GM21619 (cell line): ENCODE results near the gene CD200R1.
"Not testable (repeated sequence)": the region's sequence is repeated elsewhere in the genome, so short reads cannot be mapped to it uniquely, and the experiment has no call there.

ENCODE experiments used
- ATAC-seq: cut with Tn5 transposase; IDR thresholded peaks from one replicate; pipeline ENCODE4 v1.9.1; 2021; ENCODE audit not compliant: unreplicated experiment

CD200R1 gene

GRCh38 chr3:112976001-112976400 is 1.1 kb upstream of the CD200R1 start:
- ATAC-seq = no peak

DNA sequence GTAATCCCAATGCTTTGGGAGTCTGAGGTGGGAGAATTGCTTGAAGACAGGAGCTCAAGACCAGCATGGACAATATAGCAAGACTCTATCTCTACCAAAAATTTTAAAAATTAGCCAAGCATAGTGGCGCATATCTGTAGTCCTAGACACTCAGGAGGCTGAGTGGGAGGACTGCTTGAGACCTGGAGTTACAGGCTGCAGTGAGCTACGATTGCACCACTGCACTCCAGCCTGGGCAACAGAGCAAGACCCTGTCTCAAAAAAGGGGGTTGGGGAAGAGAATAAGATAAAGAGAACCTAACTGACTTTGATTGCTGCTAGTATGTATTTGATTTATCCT is 755 bp downstream of the CD200R1 start:
- peak; percentile 19 for ATAC-seq

DNA sequence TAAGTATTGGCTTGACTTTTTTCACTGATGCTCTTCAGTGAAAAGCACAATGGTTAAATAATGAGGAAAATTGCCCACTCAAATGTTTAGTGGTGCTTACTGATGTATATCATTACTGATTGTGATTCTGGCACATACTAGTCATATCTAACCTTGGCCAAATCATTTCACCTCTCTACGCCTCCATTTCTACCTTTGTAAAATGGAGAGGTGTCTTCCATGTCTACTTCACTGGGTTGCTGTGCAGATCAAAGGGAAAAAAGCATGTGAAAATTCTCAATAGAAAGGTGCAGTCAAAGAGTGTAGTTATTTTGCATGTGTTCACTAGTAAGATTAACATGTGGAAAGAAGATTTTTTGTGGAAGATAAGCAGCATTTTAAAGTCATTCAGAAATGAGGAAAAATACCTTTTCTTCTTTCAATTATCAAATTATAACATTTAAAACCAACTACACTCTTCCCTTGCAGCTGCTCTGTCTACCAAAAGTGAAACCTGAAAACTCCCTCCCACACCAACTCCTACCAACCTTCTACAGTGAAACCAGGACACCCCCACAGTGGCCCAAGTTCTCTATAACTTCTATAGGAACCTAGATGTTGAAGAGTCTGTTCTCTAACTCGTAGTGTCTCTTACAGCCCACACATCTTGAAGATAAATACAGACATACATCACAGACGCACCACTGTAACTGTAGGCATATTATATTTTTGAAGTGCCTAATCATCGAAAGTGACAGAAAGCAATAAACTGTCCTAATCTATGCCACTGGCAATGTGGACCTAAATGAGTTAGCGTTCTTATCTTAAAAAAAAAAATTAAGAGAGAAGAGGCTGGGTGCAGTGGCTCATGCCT is 1.4 kb downstream of the CD200R1 start:
- peak; percentile 77 for ATAC-seq

GRCh38 chr3:112972158-112972557 is 2.7 kb downstream of the CD200R1 start:
- ATAC-seq = no peak

DNA sequence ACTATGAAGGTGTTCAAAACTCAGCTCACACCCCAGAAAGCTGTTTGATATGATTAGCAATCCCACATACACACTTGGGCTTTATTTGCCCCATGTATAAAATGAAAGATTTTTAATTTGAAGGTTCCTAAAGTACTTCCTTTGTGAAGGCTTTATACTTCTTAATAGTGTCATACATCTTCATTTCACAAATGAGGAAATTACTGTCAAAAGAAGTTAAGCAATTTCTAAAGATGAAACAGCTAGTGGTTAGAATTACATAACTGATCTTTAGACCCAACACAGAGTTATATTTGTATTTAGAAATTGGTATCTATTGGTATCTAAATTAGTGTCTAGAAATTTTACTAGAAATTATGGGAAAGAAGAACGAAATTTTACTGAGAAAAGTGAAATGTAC is 7.1 kb downstream of the CD200R1 start:
- ATAC-seq = no peak

GRCh38 chr3:112967425-112967824 is 7.5 kb downstream of the CD200R1 start:
- ATAC-seq = no peak

- ATAC-seq = no peak
These were observed 8.3 kb downstream of the CD200R1 start for GRCh38 chr3:112966633-112967032.

- ATAC-seq = no peak
These were observed 9.2 kb downstream of the CD200R1 start for GRCh38 chr3:112965656-112966055.

DNA sequence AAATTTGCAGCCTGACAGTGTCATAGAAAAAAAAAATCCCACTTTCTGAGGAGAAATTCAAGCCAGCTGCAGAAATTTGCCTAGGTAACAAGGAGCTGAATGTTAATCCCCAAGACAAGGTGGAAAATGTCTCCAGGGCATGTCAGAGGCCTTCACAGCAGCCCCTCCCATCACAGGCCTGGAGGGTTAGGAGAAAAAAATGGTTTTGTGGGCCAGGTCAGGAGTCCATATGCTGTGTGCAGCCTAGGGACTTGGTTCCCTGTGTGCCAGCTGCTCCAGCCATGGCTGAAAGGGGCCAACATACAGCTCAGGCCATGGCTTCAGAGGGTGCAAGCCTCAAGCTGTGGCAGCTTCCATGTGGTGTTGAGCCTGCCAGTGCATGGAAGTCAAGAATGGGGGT is 11.2 kb downstream of the CD200R1 start:
- no peak for ATAC-seq

DNA sequence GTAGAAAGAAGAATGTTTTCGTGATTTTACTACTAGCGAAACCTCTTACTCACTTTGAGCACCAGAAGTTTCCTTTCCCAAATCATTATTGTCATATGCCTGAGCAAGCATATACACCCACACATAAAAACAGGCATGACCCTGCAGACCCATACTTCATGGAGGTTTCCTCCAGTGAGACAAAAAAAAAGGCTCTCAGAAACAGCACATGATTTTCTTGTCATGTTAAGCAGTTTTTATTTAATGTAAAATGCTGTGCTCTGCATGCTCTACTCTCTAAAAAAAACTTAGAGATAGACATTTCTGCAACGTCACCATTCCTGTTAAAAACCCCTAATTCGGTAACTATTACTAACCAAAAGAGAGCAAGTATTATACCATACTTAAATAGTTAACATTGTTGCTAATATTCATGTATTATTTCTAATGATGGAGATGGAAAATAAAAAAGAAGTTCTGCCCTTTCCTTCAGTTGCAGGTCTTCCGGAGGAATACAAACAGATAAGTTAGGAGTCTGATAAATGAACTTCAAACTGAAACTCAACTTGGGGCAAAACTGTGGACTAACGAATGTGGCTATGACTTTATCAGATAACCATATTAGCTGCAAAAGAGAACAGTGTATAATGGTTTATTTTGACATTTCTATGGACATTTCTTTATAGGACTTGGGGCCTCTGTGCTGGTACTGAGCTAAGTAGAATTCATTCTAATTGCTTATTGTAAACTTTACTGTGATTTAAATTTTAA is 15.9 kb downstream of the CD200R1 start:
- ATAC-seq = peak; percentile 80

- no peak for ATAC-seq
These were observed 18.6 kb downstream of the CD200R1 start for GRCh38 chr3:112956351-112956750.

GRCh38 chr3:112948346-112948838 is 26.5 kb downstream of the CD200R1 start:
- no peak for ATAC-seq

DNA sequence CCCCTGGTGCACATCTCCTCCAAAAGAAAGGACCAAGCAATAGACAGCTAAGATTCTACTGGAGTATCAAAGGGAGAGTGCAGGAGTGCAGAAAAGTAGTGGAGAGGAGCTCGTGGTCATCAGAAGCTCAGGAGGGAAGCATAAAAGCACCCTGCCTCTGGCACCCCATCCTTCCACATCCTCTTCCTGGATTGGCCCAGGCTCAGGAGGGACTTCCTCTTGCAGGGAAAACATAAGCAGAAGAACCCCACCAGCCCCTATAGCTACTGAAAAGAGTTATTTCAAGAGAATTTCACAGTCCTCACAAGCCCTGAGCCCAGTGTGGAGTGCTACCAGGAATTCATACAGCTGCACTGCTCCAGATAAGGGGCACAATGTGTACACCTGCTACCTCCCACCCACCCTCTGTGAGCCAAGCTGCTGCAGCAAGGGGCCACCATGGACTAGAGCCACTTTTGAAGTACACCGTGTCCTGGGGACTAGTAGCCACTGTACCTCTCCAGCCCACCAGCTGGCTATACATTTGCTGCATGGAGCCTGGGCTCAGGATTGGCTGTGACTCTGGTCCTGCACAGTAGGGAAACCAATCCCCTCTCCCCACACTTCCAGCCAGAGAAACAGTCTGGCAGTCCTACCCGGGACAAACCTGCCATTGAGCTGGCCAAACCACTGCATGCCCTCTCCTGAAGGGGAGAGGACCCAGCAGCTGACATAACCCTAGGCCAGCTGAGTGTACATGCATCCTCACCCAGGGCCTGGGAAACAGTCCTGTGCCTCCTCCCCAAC is 43.0 kb downstream of the CD200R1 start:
- no peak for ATAC-seq

DNA sequence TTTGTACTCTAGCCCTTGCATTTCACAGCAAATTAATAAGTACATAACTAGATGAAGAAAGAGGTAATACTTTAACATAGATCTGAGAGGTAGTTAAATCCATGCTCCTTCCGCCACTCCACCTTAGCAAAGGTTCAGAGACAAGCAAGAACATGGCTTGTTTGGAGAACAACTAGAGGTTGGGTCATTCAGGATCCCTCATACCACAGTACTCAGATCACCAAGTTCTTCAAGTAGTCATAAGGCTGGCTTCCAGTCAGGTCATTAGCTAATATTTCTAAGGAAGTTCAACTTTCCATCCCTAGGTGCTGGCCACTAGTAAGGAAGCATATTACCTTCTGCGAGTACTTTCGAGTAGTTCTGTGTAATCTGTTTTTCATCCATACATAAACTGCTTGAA is 44.1 kb downstream of the CD200R1 start:
- no peak for ATAC-seq

DNA sequence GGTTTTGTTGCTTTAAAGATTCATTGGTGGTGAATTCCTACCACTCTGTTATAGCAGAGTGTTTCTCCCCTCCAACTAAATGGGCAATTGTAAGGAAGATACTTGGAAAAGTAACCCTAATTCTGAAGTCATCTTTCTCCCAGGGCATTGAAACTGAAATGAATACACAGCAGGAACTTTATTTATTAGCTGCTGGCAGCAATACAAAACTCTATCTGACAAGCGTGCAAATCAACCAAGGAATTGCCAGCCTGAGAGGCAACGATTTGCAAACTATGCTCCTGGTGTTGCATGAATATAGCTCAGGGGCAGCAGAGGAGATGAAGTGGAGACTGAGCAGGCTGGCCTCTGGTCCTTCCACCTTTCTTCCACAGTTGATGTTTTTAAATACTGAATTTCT is 48.9 kb downstream of the CD200R1 start:
- ATAC-seq = no peak

DNA sequence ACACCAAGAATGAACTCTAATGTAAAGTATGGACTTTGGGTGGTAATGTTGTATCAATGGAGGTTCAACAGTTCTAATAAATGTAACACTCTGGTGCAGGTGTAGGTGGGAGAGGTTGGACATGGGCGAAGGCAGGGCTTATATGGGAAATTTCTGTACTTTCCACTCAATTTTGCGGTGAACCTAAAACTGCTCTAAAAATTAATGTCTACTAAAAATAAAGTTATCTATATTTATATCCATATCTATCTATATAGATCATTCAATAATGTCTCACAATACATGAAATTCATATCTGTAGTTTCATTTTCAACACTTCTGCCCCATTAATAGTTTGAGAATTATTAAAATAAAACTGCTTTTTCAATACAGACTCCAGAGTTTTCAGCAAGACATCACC is 49.3 kb downstream of the CD200R1 start:
- no peak for ATAC-seq

GRCh38 chr3:112919541-112919940 is 55.4 kb downstream of the CD200R1 start:
- not testable (repeated sequence) for ATAC-seq

DNA sequence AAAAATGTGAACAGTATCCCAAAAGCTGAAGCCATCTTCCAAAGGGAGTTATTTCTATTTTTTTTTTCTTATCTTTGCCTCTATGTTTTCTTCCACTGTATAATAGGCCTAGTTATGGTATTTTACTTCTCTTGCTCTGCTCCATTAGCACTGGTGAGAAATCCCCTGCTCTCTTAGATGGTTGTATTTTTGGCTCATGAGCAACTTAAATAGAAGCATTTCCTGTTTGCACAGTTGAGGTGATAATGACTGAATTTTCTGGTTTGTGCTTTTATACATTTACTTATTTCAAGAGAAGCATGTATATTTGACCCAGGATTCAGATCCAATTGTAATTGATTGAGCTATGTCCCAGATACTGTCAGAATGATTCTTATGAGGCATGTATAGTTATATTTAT is 66.7 kb downstream of the CD200R1 start:
- ATAC-seq = peak; percentile 97

DNA sequence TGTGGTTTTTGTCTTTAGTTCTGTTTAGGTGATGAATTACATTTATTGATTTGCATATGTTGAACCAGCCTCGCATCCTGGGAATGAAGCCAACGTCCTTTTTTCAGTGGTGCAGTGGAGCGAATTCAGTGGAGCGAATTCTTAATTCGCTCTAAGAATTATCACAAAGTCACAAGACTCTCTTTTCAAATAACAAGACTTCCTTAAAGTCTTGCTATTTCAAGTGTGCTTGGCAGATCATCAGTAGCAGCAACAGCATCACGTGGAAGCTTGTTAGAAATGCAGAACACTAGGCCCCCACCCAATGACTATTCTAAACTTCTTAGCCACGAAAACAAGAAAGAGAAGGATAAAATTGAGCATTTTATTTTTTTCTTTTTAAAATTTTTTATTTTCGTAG is 70.1 kb downstream of the CD200R1 start:
- ATAC-seq = no peak

DNA sequence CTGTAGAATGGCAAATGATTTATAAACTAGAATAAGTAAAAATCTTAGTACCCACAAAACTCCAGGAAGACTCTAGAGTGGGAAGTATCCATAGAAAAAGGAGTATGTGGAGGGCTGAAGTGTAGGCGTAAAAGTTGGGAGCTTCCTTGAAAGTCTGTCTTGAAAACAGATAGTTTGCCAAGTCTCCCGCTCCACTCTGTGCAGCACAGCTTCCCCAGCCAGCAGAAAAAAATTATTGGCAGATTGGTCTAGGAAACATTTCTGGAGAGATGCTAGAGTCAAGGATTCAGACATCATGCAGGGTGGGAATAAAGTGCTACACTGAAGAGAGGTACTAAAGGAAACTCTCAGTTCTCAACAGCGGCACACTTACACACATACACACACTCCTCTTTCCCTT is 74.8 kb downstream of the CD200R1 start:
- ATAC-seq = no peak

GRCh38 chr3:112897791-112898190 is 77.1 kb downstream of the CD200R1 start:
- ATAC-seq = no peak
